Smooth muscle cell (in vitro differentiated cells): ENCODE results near the gene SRPRB. TPM values are rescaled to one million over a fixed set of nuclear protein-coding genes. Genes with fewer than 3 reads are reported as not detected.

Experiments
- DNase-seq: peaks from one replicate; lab custom pipeline; 2025; ENCODE audit not compliant: unreplicated experiment; lab: John Stamatoyannopoulos, UW
- H2AFZ ChIP-seq: fragments of 200-600 bp; sonication (generic); 2 replicates; pipeline ENCODE4 v1.6.0; 2016; ENCODE audit warnings: antibody characterized with exemption, low read depth, mild to moderate bottlenecking
- H3F3A ChIP-seq: fragments of 200-600 bp; sonication (generic); 2 replicates; pipeline ENCODE4 v1.6.0; 2017; ENCODE audit warnings: antibody characterized with exemption, low read depth
- H3K27ac ChIP-seq: fragments of 200-600 bp; sonication (generic); 2 replicates; pipeline ENCODE4 v1.5.1; 2016; ENCODE audit warnings: low read depth, mild to moderate bottlenecking
- H3K27me3 ChIP-seq: fragments of 200-600 bp; sonication (generic); 2 replicates; pipeline ENCODE4 v1.6.1; 2016; ENCODE audit warnings: low read depth, mild to moderate bottlenecking
- H3K36me3 ChIP-seq: fragments of 200-600 bp; sonication (generic); 2 replicates; pipeline ENCODE4 v1.5.1; 2016; ENCODE audit warnings: low read depth
- H3K4me1 ChIP-seq: fragments of 200-600 bp; sonication (generic); 2 replicates; pipeline ENCODE4 v1.5.1; 2016; ENCODE audit warnings: low read depth
- H3K4me2 ChIP-seq: fragments of 200-600 bp; sonication (generic); 2 replicates; pipeline ENCODE4 v1.6.0; 2016; ENCODE audit warnings: mild to moderate bottlenecking
- H3K4me3 ChIP-seq: fragments of 200-600 bp; sonication (generic); 2 replicates; pipeline ENCODE4 v1.5.1; 2016; ENCODE audit warnings: mild to moderate bottlenecking
- H3K79me2 ChIP-seq: fragments of 200-600 bp; sonication (generic); 2 replicates; pipeline ENCODE4 v1.6.0; 2016; ENCODE audit warnings: low read depth, mild to moderate bottlenecking
- H3K9ac ChIP-seq: fragments of 200-600 bp; sonication (generic); 2 replicates; pipeline ENCODE4 v1.6.0; 2016; ENCODE audit warnings: low read depth
- H3K9me3 ChIP-seq: fragments of 200-600 bp; sonication (generic); replicated peaks from 2 replicates; pipeline ENCODE4 v1.5.1; 2016; ENCODE audit warnings: low read depth
- H4K20me1 ChIP-seq: fragments of 200-600 bp; sonication (generic); 2 replicates; pipeline ENCODE4 v1.6.0; 2016; ENCODE audit warnings: low read depth
- CTCF ChIP-seq: fragments of 200-600 bp; sonication (generic); IDR thresholded peaks from 2 replicates; pipeline ENCODE4 v1.5.1; 2017; ENCODE audit warnings: borderline replicate concordance, mild to moderate bottlenecking, antibody characterized with exemption; ENCODE audit not compliant: insufficient read depth, poor library complexity, severe bottlenecking
- WGBS: methylation state at CpG from one replicate; pipeline ENCODE4 v1.1.7; 2016; ENCODE audit warnings: low lambda C conversion rate; 5-methylcytosine and 5-hydroxymethylcytosine counted together
- polyA plus RNA-seq: library from polyadenylated mRNA; unstranded; fragments of >200 nt; fragmentation: Nextera tagmentation; extraction: Ambion mirVana; gene quantifications from 2 replicates; pipeline ENCODE4 v1.2.1, GENCODE V29; 2016
- total RNA-seq: library from RNA; depleted of rRNA; stranded (reverse); fragments of >200 nt; gene quantifications from 2 replicates; pipeline ENCODE4 v1.2.3, GENCODE V29; 2014

The SRPRB gene
- total and polyA plus RNA-seq, 2 experiments from 2014 or later, result 59.3 to 78.9 TPM

DNA sequence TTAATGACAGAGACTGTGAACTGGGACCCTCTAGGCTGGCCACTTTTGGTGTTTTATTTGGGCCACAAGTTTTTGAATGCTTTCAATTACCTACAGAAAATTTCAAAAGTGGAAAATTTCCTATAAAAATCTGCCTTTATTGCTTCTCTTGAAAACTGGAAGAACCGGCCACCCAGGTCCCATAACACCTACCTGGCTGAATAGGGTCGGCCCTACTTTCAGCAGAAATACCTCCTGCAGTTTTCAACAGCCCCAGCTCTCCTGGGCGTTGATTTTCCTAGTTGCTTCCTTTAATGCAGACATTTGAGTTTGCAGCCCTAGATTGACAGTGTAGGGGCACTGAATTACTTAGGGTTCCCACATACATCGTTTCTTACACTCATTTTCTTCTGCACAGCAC, 719 bp upstream of the SRPRB start:
- Histone ChIP-seq H3F3A (no peaks in the 10 kb centered on the region), H3K79me2 (peaks cover 24% of the 10 kb centered on the region), H2AFZ (peak overlapping the region; percentile 86), H3K27ac (no peak overlapping the region), H3K4me3 (peak overlapping the region; percentile 81), H3K27me3 (peaks cover 5% of the 10 kb centered on the region), H3K9me3 (no peaks in the 10 kb centered on the region), H3K9ac (no peak overlapping the region), H3K4me2 (peak overlapping the region; percentile 94), H3K4me1 (peaks cover 9% of the 10 kb centered on the region), H3K36me3 (no peaks in the 10 kb centered on the region), H4K20me1 (no peaks in the 10 kb centered on the region)
- DNase-seq, result no peak
- no peak for TF ChIP-seq CTCF
- 75% methylated on average over 4 of the region's 4 CpGs for WGBS

GRCh38 chr3:133805384-133805701, 272 bp upstream of the SRPRB start:
- Histone ChIP-seq H3K9ac (no peak overlapping the region), H3K36me3 (no peaks in the 10 kb centered on the region), H3K9me3 (no peaks in the 10 kb centered on the region), H3K4me3 (peak overlapping the region; percentile 81), H4K20me1 (peaks cover 4% of the 10 kb centered on the region), H3K79me2 (peaks cover 24% of the 10 kb centered on the region), H3K27me3 (peaks cover 3% of the 10 kb centered on the region), H3K4me2 (peak overlapping the region; percentile 94), H3K4me1 (peaks cover 9% of the 10 kb centered on the region), H3F3A (no peaks in the 10 kb centered on the region), H3K27ac (no peak overlapping the region), H2AFZ (peak overlapping the region; percentile 86)
- TF ChIP-seq CTCF, result no peak
- DNase-seq, result no peak
- WGBS, result 27% methylated on average over 15 of the region's 15 CpGs

DNA sequence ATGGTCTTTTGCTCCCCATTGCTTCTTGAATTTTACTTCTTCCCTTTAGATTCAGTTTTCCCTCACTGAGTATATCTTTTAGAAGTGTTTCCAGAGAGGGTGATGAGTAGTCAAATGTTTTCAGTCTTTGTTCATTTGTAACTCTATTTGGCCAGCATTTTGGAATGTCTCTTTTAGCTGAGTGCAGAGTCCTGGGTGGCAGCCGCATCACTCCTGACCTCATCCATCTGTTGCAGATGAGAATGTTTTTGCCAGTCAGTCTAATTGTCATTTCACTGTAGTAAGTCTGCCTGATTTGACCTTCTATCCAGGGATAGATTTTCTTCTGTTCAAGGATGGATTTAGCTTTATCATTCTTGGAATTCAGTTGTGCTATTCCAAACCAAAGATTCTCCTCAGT, 7.3 kb downstream of the SRPRB start:
- Histone ChIP-seq H3K4me3 (no peak overlapping the region), H3K27me3 (no peaks in the 10 kb centered on the region), H3K9me3 (no peaks in the 10 kb centered on the region), H3K27ac (no peak overlapping the region), H3K9ac (no peak overlapping the region), H3K79me2 (peaks cover 7% of the 10 kb centered on the region), H3K36me3 (peaks cover 28% of the 10 kb centered on the region), H3K4me2 (no peak overlapping the region), H2AFZ (no peak overlapping the region), H4K20me1 (peaks cover 18% of the 10 kb centered on the region), H3K4me1 (no peaks in the 10 kb centered on the region), H3F3A (no peaks in the 10 kb centered on the region)
- no peak for DNase-seq
- WGBS, result 88% methylated on average over 1 of the region's 1 CpG
- TF ChIP-seq CTCF, result no peak

DNA sequence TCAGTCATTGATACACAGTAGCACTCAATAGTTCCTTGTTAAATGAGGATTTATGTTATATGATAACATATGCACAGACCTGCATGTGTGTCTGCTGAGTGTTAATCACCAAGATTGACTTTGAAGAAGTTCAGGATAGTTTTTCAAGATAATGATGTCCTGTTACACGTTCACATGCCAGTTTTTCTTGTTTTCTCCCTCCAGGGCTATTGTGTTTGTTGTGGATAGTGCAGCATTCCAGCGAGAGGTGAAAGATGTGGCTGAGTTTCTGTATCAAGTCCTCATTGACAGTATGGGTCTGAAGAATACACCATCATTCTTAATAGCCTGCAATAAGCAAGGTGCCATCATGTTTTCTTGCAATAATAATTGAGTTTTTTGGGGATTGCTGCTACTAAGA, 9.8 kb downstream of the SRPRB start:
- peaks cover 38% of the 10 kb centered on the region for H3K36me3 ChIP-seq
- no peak for TF ChIP-seq CTCF

More for the DNA sequence above, 9.8 kb downstream of the SRPRB start:
- Histone ChIP-seq H3K4me2 (no peak overlapping the region), H3F3A (no peaks in the 10 kb centered on the region), H3K27ac (no peak overlapping the region), H3K4me1 (no peaks in the 10 kb centered on the region), H4K20me1 (peaks cover 32% of the 10 kb centered on the region), H3K9ac (no peak overlapping the region), H3K27me3 (no peaks in the 10 kb centered on the region), H3K4me3 (no peak overlapping the region), H3K9me3 (no peaks in the 10 kb centered on the region), H3K79me2 (no peaks in the 10 kb centered on the region), H2AFZ (no peak overlapping the region)
- 57% methylated on average over 2 of the region's 2 CpGs for WGBS
- no peak for DNase-seq
